ENCODE results near the gene BABAM1.
A peak's percentile ranks its signal among the peaks of the same experiment; 100 is the strongest.

BABAM1 gene

GRCh38 chr19:17266975-17267788 is at the start of gene BABAM1:
Gene BABAM1, plus strand, starts transcription at chr19:17267443. Its CDS starts 1,364 bp downstream, at chr19:17268807.
- DNase-seq: peak; percentile 96

GRCh38 chr19:17219286-17219685 is 48.0 kb upstream of the BABAM1 start:
- DNase-seq: no peak

DNA sequence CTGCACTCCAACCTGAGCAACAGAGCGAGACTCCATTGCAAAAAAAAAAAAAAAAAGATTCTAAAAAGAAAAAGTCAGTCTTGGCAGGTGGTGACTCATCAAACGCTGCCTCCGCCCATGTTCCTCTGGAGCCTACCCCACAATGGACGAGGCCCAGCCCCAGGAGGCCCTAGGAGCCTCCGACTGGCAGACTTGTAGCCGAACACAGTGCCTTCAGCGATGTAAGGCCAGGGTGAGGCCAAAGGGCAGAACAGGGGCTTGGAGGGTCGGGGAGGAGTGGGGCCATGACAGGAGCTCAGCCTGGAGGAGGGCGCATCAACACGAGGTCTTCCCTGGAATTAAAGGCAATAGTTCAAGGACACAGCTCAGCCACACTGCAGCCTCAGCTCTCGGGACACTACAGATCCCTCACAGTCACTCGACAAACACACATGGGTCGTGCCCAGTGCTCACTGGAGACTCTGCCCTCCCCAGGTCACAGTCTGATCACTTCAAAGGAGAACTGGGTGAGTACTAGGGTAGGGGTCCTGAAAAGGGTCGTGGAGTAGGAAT is 47.0 kb upstream of the BABAM1 start:
- peak; percentile 40 for DNase-seq

- peak; percentile 46 for DNase-seq
Observed at GRCh38 chr19:17225053-17225452, 42.2 kb upstream of the BABAM1 start.

DNA sequence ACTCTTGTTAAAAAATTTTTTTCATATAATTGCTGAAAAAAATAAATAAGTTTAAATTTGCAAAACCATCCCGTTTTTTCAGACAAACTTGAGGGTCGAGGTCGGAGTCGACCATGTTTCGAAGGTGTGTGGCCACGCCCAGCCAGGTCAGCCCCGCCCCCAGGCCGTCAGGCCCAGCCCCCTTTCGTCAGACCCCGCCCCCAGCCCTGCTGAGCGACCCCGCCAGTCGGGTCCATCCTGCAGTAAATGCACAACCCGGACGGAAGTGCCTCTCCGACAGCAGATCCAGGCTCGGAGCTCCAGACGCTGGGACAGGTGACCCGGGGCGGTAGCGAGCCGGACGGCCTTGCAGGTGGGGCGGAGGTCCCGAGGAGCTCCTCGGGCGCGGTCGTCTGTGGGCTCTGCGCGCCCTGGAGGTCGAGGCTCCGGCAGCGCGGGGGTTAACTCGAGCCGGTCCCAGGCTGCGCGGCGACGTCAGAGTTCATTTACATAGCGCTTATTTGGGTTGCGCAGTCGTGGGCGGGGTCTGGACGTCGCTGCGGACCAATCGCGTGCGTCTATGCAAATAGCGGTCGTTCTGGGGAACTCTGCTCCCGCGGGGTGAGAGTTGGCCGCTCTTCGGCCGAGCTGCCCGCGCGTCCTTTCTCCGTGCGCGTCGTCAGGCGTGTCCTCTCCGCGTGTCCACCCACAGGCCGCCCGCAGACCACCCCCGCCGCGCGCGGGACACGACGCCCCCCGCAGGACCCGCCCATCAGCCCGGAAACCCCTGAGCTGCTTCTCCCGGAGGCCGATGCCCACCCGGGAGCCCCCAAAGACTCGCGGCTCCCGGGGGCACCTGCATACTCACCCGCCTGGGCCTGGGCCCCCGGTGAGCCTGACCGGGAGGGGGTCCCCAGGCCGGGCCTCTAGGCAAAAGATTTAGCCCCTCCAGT is 41.0 kb upstream of the BABAM1 start, which contains the start of gene OCEL1:
Gene OCEL1 (plus strand): TSS at position 225 of the 932 bp plus-strand sequence. CDS start 22 bp downstream, at position 247.
- DNase-seq: peak; percentile 98

DNA sequence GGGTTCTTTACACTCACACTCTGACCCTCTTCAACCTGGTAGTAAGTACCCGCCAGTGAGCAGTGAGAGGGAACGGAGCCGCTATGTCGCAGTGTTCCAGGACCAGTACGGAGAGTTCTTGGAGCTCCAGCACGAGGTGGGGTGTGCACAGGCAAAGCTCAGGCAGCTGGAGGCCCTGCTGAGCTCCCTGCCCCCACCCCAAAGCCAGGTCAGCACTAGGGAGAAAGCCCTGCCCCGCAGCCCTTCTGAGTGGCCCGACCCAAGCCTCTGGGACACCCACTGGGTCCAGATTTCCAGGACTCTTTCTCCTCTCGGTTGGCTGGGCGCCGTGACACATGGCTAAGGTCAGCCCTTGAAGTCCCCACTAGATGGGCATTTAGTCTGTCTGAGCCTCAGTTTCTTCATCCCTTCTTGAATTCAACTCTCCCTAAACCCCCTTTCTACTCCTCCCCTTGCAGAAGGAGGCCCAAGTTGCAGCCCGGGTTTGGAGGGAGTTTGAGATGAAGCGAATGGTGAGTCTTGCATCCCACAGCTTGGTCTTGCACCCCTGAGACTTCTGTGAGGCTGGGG is 39.4 kb upstream of the BABAM1 start:
- peak; percentile 28 for DNase-seq

GRCh38 chr19:17229890-17230289 is 37.4 kb upstream of the BABAM1 start:
- DNase-seq: no peak

DNA sequence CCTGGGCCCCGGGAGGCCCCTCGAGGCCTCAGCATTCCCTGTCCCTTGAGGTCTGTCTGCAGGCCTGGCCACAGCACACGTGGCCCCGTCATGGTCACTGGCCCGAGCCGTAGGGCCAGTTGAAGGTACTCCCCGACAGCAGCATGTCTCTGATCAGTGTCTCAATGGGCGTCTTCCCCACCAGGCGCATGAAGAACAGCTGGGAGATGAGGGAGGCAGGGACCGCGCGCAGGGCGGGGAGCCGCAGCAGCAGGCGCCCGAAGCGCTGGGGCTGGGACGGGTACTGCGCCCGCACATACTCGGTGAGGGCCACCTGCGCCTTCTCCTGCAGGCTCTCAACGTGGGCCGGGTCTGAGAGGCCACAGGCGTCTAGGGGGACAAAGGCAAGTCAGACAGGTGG is 35.0 kb upstream of the BABAM1 start:
- no peak for DNase-seq

GRCh38 chr19:17234911-17235299 is 32.3 kb upstream of the BABAM1 start:
- DNase-seq: peak; percentile 65

- peak; percentile 88 for DNase-seq
Observed at GRCh38 chr19:17235300-17235970, 31.8 kb upstream of the BABAM1 start.

- DNase-seq: peak; percentile 85
Observed at GRCh38 chr19:17235971-17236777, 31.1 kb upstream of the BABAM1 start.

DNA sequence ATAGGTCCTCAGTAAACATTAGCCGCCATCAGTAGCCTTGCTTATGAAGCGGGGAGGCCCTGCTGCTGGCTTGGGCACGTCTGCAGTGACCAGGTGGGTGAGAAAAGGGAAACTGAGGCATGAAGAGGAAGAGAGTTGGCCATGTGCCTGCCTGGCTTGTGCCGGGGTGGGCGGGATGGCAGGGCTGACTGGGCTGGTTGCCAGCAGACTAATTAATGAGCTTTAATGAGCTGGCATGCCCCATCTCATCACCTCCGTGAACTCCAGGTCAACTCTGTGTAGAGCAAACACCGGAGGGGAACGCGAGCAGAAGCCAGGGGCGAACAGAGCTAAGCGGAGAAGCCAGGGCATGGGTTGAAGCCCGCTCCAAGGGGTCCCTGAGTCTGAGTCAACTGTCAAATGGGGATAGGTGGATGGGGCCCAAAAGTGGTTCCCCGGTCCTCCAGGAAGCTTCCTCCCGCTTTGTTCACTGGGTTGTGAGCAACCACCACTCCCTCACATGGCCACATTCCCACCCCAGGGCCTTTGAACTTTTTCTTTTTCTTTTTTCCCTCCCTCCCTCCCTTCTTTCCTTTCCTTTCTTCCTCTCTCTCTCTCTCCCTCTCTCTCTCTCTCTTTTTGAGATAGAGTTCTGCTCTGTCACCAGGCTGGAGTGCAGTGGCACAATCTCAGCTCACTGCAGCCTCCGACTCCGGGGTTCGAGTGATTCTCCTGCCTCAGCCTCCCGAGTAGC is 30.3 kb upstream of the BABAM1 start:
- DNase-seq: no peak

GRCh38 chr19:17237747-17238706 is 29.2 kb upstream of the BABAM1 start:
- no peak for DNase-seq

DNA sequence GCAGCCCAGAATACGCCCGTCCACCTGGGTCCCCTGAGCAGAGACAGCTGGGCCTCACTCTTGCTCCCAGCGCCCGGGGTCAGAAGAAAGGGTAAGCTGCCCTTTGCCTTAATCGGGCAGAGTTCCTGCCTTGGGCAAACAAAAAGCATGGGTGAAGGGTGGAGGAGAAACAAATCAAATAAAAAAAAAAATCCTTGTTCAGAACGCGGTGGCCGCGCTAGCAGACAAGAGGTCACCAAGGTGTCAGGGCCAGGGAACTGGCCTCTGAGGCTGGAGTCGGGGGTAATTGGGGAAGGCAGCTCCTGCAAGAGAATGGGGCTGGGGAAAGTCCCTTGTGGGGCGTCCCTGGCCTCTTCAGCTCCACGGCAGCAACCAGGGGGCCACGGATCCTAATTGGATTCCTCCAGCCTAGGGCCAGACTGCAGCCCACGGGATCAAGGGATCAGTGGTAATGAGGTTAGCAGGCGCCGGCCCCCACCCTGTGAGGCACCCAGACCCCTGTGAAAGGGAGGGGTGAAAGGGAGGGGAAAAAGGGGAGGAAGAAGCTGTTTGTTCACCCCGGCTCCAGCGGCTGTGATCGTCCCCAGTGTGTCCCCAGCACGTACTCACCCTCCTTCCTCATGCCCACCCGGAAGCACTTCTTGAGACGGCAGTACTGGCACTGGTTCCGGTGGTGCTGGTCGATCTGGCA is 27.0 kb upstream of the BABAM1 start:
- peak; percentile 66 for DNase-seq

- DNase-seq: no peak
Observed at GRCh38 chr19:17240826-17241399, 26.3 kb upstream of the BABAM1 start.

DNA sequence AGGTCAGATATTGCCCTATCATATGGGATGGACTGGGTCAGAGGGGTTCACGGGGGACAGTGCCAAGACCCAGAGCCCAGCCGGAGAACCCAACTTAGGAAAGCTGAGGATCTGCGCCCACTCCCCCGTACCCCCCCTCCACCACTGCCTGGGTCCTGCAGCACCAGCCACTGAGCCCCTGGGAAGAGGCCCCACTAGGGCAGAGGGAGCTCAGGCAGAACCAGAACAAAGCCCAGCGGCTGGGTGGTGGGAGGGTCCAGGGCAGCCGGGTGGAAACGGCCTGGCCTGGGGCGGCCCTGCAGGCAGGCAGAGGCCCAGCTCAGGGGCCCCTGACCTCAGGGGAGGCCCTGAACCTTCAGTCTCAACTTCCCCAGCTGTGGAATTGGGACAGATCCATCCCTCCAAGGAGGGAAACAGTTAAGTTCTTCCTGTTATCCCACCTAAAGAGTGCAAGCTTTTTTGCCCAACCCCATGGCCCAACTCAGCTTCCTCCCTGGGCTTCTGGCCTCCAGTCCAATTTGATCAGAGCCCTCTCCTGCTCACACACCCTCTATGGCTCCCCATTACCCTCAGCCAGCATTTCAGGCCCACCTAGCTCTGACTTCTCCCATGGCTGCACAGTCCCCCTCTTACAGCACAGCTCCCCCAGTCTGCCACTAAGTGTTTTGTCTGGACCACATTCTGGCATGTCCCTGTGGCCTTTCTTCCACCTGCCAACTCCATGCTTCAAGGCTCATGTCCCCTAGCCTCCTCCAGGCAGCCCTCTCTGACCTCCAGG is 24.6 kb upstream of the BABAM1 start:
- no peak for DNase-seq

DNA sequence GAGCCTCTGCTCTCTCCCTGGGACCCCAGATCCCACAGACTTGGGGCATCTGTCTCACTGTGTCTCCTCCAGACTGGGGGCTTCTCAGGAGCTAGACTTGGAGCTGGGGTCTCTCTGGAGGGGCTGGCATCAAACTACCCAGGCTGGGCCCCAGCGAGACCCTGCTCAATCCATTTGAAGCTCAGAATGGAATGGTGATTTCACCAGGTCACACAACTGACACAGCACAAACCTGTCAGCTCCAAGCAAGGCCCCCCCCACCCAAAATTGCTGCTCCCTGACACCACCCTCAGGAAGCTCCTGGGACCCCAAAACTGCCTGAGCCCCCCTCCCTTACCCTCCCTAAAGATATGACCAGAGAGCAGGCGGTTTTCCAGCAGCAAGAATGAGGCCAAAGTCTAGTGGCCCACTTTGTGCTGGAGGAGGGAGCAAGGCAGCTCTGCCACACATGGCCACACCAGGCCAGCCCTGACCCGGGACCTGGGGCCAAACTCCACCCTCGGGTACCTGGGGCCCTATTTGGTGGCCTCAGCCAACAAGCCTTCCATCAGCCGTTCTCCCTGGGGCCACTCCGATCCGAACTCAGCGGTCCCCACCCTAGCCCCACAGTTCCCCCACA is 23.9 kb upstream of the BABAM1 start:
- peak; percentile 30 for DNase-seq

Measured in DMS53 (cell line).